ENCODE measurements around the gene RPL4. TPM values are rescaled to one million over a fixed set of nuclear protein-coding genes. Genes with fewer than 3 reads are reported as not detected.

The RPL4 gene
- total and polyA plus RNA-seq, 9 of the 15 experiments (the other 6 are each of a cell fraction or from before 2014, with no cell fraction given): 2,055 to 7,760 (median 5,069) TPM

- TF ChIP-seq TRIM25 (IDR thresholded peaks at IDR 0.05; ENCODE audit: borderline replicate concordance) (no peak), ZBTB8A (IDR thresholded peaks at IDR 0.05; ENCODE audit: partially characterized antibody) (no peak), SAP30 (IDR thresholded peaks at IDR 0.05; ENCODE audit: borderline replicate concordance, insufficient read depth, low read depth, low read length, poor library complexity, severe bottlenecking) (no peak), POLR2B (IDR thresholded peaks at IDR 0.05; ENCODE audit: low read depth, partially characterized antibody) (no peak), ELF2 (CRISPR knock-in tag; IDR thresholded peaks at IDR 0.05) (no peak), ETV6 (IDR thresholded peaks at IDR 0.05; ENCODE audit: borderline replicate concordance in 1 of 2, low read depth in 2 of 2, low read length in 1 of 2) (no peak), ETV6 (CRISPR knock-in tag; IDR thresholded peaks at IDR 0.05; ENCODE audit: borderline replicate concordance) (no peak), CTBP1 (IDR thresholded peaks at IDR 0.05; ENCODE audit: borderline replicate concordance) (no peak), ATF1 (CRISPR knock-in tag; IDR thresholded peaks at IDR 0.05) (no peak), ATF1 (tag; IDR thresholded peaks at IDR 0.05) (no peak), NFE2L1 (tag; IDR thresholded peaks at IDR 0.05; ENCODE audit: borderline replicate concordance, low read depth) (no peak)
Measured at GRCh38 chr15:66515901-66516322, 11.3 kb upstream of the RPL4 start (continued).
